Loucy (cell line): Measurements from ENCODE around the gene PNPLA6.

ENCODE experiments used
- H2AFZ ChIP-seq: fragments of 200-600 bp; sonication (generic); 2 replicates; pipeline ENCODE4 v1.6.0; 2016; ENCODE audit warnings: antibody characterized with exemption, mild to moderate bottlenecking, low read length, moderate library complexity
- H3F3A ChIP-seq: fragments of 200-600 bp; 2 replicates; pipeline ENCODE4 v1.6.0; 2016; ENCODE audit warnings: antibody characterized with exemption, low read depth, mild to moderate bottlenecking
- H3K27me3 ChIP-seq: fragments of 200-600 bp; sonication (generic); 2 replicates; pipeline ENCODE4 v1.6.1; 2014; ENCODE audit warnings: low read length, mild to moderate bottlenecking; ENCODE audit not compliant: insufficient read depth, poor library complexity, severe bottlenecking
- H3K36me3 ChIP-seq: fragments of 200-600 bp; sonication (generic); 2 replicates; pipeline ENCODE4 v1.6.1; 2016; ENCODE audit warnings: low read length; ENCODE audit not compliant: insufficient read depth
- H3K4me1 ChIP-seq: fragments of 200-600 bp; sonication (generic); 2 replicates; pipeline ENCODE4 v1.5.1; 2014; ENCODE audit warnings: low read length, mild to moderate bottlenecking; ENCODE audit not compliant: insufficient read depth, poor library complexity, severe bottlenecking
- H3K4me2 ChIP-seq: fragments of 200-600 bp; sonication (generic); 2 replicates; pipeline ENCODE4 v1.6.0; 2014; ENCODE audit warnings: antibody characterized with exemption, low read length, low read depth, mild to moderate bottlenecking; ENCODE audit not compliant: poor library complexity, severe bottlenecking
- H3K4me3 ChIP-seq: fragments of 200-600 bp; sonication (generic); 2 replicates; pipeline ENCODE4 v1.5.1; 2014; ENCODE audit warnings: low read length, mild to moderate bottlenecking, mixed read lengths; ENCODE audit not compliant: poor library complexity, severe bottlenecking
- H3K79me2 ChIP-seq: fragments of 200-600 bp; sonication (generic); 2 replicates; pipeline ENCODE4 v1.6.1; 2014; ENCODE audit warnings: low read length; ENCODE audit not compliant: insufficient read depth
- H3K9ac ChIP-seq: fragments of 200-600 bp; sonication (generic); 2 replicates; pipeline ENCODE4 v1.6.0; 2014; ENCODE audit warnings: mild to moderate bottlenecking, low read depth, low read length, moderate library complexity; ENCODE audit not compliant: poor library complexity, severe bottlenecking
- H3K9me2 ChIP-seq: fragments of 200-600 bp; sonication (generic); replicated peaks from 2 replicates; pipeline ENCODE4 v1.6.1; 2016; ENCODE audit warnings: low read depth, low read length, mixed read lengths
- H3K9me3 ChIP-seq: fragments of 200-600 bp; sonication (generic); 2 replicates; pipeline ENCODE4 v1.6.1; 2014; ENCODE audit warnings: mild to moderate bottlenecking, antibody characterized with exemption, low read length, low read depth; ENCODE audit not compliant: insufficient read depth
- H4K20me1 ChIP-seq: fragments of 200-600 bp; sonication (generic); 2 replicates; pipeline ENCODE4 v1.6.0; 2014; ENCODE audit warnings: antibody characterized with exemption, low read length, mild to moderate bottlenecking; ENCODE audit not compliant: insufficient read depth, poor library complexity, severe bottlenecking
- EZH2phosphoT487 ChIP-seq: fragments of 200-600 bp; IDR thresholded peaks from 2 replicates; pipeline ENCODE4 v1.6.1; 2018; ENCODE audit warnings: antibody characterized with exemption, mild to moderate bottlenecking, moderate library complexity, borderline replicate concordance
- TF ChIP-seq, protein P1 (sequence below): fragments of 200-600 bp; sonication (generic); conservative IDR thresholded peaks from 2 replicates; pipeline ENCODE4 v1.5.1; 2014; ENCODE audit warnings: mild to moderate bottlenecking, antibody characterized with exemption, low read length

The PNPLA6 gene

DNA sequence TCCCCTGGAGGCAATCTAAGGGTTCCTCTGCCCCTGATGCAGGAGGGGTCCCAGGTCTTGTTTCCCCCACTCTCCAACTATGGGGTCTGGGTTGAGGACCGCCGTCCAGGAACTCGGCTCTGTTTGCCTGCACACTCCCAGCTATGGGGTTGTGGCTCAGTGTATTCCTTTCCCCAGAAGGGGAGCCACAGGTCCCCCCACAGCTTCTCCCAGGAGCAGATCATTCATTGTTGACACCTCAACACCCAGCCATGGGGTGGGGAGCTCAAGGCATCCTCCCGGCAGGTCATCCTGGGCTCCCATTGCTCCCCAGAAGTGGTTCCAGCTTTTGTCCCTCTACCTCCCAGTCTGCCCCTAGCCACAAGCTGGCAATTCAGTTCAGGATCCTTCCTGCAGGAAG lies 18.6 kb upstream of the PNPLA6 start:
- H2AFZ ChIP-seq: peak overlapping the region; percentile 57; the same call in 1 of the 2 replicates
- peak overlapping the region; percentile 99 for H3K4me2 ChIP-seq
- no peaks in the 10 kb centered on the region for H3K9me2 ChIP-seq
- TF ChIP-seq EZH2phosphoT487: no peak
- TF ChIP-seq, protein P1, sequence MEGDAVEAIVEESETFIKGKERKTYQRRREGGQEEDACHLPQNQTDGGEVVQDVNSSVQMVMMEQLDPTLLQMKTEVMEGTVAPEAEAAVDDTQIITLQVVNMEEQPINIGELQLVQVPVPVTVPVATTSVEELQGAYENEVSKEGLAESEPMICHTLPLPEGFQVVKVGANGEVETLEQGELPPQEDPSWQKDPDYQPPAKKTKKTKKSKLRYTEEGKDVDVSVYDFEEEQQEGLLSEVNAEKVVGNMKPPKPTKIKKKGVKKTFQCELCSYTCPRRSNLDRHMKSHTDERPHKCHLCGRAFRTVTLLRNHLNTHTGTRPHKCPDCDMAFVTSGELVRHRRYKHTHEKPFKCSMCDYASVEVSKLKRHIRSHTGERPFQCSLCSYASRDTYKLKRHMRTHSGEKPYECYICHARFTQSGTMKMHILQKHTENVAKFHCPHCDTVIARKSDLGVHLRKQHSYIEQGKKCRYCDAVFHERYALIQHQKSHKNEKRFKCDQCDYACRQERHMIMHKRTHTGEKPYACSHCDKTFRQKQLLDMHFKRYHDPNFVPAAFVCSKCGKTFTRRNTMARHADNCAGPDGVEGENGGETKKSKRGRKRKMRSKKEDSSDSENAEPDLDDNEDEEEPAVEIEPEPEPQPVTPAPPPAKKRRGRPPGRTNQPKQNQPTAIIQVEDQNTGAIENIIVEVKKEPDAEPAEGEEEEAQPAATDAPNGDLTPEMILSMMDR: no peak
- H3K4me1 ChIP-seq: peaks cover 16% of the 10 kb centered on the region
- no peaks in the 10 kb centered on the region for H4K20me1 ChIP-seq
- peaks cover 6% of the 10 kb centered on the region for H3K79me2 ChIP-seq
- no peaks in the 10 kb centered on the region for H3K36me3 ChIP-seq
- H3K4me3 ChIP-seq: peak overlapping the region; percentile 93
- H3K9ac ChIP-seq: peak overlapping the region; percentile 86
- no peaks in the 10 kb centered on the region for H3K27me3 ChIP-seq
- no peaks in the 10 kb centered on the region for H3K9me3 ChIP-seq
- no peaks in the 10 kb centered on the region for H3F3A ChIP-seq

DNA sequence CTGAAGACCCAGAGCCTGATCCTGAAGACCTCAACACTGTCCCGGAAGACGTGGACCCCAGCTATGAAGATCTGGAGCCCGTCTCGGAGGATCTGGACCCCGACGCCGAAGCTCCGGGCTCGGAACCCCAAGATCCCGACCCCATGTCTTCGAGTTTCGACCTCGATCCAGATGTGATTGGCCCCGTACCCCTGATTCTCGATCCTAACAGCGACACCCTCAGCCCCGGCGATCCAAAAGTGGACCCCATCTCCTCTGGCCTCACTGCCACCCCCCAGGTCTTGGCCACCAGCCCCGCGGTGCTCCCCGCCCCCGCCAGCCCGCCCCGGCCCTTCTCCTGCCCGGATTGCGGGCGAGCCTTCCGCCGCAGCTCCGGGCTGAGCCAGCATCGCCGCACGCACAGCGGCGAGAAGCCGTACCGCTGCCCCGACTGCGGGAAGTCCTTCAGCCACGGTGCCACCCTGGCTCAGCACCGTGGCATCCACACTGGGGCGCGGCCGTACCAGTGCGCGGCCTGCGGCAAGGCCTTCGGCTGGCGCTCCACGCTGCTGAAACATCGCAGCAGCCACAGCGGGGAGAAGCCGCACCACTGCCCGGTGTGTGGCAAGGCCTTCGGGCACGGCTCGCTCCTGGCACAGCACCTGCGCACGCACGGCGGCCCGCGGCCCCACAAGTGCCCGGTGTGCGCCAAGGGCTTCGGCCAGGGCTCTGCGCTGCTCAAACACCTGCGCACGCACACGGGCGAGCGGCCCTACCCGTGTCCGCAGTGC lies 16.0 kb upstream of the PNPLA6 start:
- TF ChIP-seq, protein P1: no peak
- no peak for TF ChIP-seq EZH2phosphoT487
- H3K9me3 ChIP-seq: no peaks in the 10 kb centered on the region
- no peak overlapping the region for H3K4me3 ChIP-seq
- no peaks in the 10 kb centered on the region for H3K36me3 ChIP-seq
- H3K79me2 ChIP-seq: peaks cover 6% of the 10 kb centered on the region
- no peak overlapping the region for H3K9ac ChIP-seq
- H3F3A ChIP-seq: no peaks in the 10 kb centered on the region
- H4K20me1 ChIP-seq: no peaks in the 10 kb centered on the region
- no peaks in the 10 kb centered on the region for H3K9me2 ChIP-seq
- H3K27me3 ChIP-seq: no peaks in the 10 kb centered on the region
- H3K4me2 ChIP-seq: no peak overlapping the region
- no peak overlapping the region for H2AFZ ChIP-seq
- peaks cover 25% of the 10 kb centered on the region for H3K4me1 ChIP-seq

DNA sequence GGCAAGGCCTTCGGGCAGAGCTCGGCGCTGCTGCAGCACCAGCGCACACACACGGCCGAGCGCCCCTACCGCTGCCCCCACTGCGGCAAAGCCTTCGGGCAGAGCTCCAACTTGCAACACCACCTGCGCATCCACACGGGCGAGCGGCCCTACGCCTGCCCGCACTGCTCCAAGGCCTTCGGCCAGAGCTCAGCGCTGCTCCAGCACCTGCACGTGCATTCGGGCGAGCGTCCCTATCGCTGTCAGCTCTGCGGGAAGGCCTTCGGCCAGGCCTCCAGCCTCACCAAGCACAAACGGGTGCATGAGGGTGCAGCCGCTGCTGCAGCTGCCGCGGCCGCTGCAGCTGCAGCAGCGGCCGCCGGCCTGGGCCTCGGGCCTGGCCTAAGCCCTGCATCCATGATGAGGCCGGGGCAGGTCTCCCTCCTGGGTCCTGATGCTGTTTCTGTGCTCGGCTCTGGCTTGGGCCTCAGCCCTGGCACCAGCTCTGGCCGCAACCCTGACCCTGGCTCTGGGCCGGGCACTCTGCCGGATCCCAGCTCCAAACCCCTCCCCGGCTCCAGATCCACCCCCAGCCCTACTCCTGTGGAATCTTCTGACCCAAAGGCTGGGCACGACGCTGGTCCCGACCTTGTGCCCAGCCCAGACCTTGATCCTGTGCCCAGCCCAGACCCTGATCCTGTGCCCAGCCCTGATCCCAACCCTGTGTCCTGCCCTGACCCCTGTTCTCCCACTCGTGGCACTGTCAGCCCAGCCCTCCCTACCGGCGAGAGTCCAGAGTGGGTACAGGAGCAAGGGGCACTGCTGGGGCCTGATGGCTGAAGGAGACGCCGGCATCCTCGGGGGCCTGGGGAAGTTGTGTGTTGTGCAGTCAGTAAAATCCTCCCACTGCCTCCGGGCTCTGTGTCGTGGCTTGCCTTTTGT lies 15.1 kb upstream of the PNPLA6 start:
- H3K4me2 ChIP-seq: no peak overlapping the region
- H4K20me1 ChIP-seq: no peaks in the 10 kb centered on the region
- peaks cover 6% of the 10 kb centered on the region for H3K79me2 ChIP-seq
- no peak overlapping the region for H2AFZ ChIP-seq
- H3K9me3 ChIP-seq: no peaks in the 10 kb centered on the region
- H3F3A ChIP-seq: no peaks in the 10 kb centered on the region
- H3K36me3 ChIP-seq: no peaks in the 10 kb centered on the region
- no peaks in the 10 kb centered on the region for H3K27me3 ChIP-seq
- TF ChIP-seq, protein P1: no peak
- no peaks in the 10 kb centered on the region for H3K9me2 ChIP-seq
- H3K9ac ChIP-seq: no peak overlapping the region
- H3K4me3 ChIP-seq: no peak overlapping the region
- peaks cover 23% of the 10 kb centered on the region for H3K4me1 ChIP-seq
